GM19452 (cell line): ENCODE measurements around the gene SSR4.

Source experiments
- ATAC-seq: cut with Tn5 transposase; IDR thresholded peaks from one replicate; pipeline ENCODE4 v1.9.1; 2021; ENCODE audit not compliant: unreplicated experiment

SSR4 gene

GRCh38 chrX:153769158-153769864, 25.2 kb upstream of the SSR4 start:
- no peak for ATAC-seq

GRCh38 chrX:153769865-153770600, 24.4 kb upstream of the SSR4 start:
- ATAC-seq: no peak

GRCh38 chrX:153770601-153771414, 23.7 kb upstream of the SSR4 start:
- ATAC-seq: no peak

GRCh38 chrX:153771415-153772315, 22.8 kb upstream of the SSR4 start:
- no peak for ATAC-seq

- no peak for ATAC-seq
Observed at GRCh38 chrX:153772316-153773217, 21.9 kb upstream of the SSR4 start.

- no peak for ATAC-seq
Observed at GRCh38 chrX:153773218-153773611, 21.3 kb upstream of the SSR4 start.

- no peak for ATAC-seq
Observed at GRCh38 chrX:153773741-153774575, 20.5 kb upstream of the SSR4 start.

GRCh38 chrX:153774576-153775292, 19.7 kb upstream of the SSR4 start:
- no peak for ATAC-seq

- no peak for ATAC-seq
Observed at GRCh38 chrX:153775293-153776119, 19.0 kb upstream of the SSR4 start.

- no peak for ATAC-seq
Observed at GRCh38 chrX:153776120-153776599, 18.3 kb upstream of the SSR4 start.

- no peak for ATAC-seq
Observed at GRCh38 chrX:153776611-153777045, 17.8 kb upstream of the SSR4 start.

GRCh38 chrX:153777261-153778090, 17.0 kb upstream of the SSR4 start:
- ATAC-seq: no peak

- no peak for ATAC-seq
Observed at GRCh38 chrX:153778181-153778580, 16.3 kb upstream of the SSR4 start.

GRCh38 chrX:153778684-153779101, 15.8 kb upstream of the SSR4 start:
- no peak for ATAC-seq

- no peak for ATAC-seq
Observed at GRCh38 chrX:153779891-153780677, 14.4 kb upstream of the SSR4 start.
